A549 (cell line): ENCODE measurements around the gene ANO2.

Experiments
- BHLHE40 ChIP-seq: IDR thresholded peaks from 2 replicates; pipeline ENCODE4 v1.6.1; 2012; ENCODE audit warnings: low read depth, low read length, inconsistent platforms
- EP300 ChIP-seq, 2 experiments: fragments of >200 bp; sonication (Bioruptor Twin); formaldehyde crosslinking; IDR thresholded peaks; 2 replicates in 1 of 2; 3 replicates in 1 of 2; pipeline ENCODE4 v1.6.1; 2016 to 2017
- KDM1A ChIP-seq: fragments of 200-600 bp; sonication (generic); IDR thresholded peaks from 2 replicates; pipeline ENCODE4 v1.6.1; 2016; ENCODE audit warnings: low read depth, mild to moderate bottlenecking
- PHF8 ChIP-seq: fragments of 200-600 bp; sonication (generic); IDR thresholded peaks from 2 replicates; pipeline ENCODE4 v1.6.1; 2016; ENCODE audit warnings: low read depth, mild to moderate bottlenecking, antibody characterized with exemption, moderate library complexity, borderline replicate concordance
- TF ChIP-seq, protein P1 (sequence below): fragments of 200-600 bp; sonication (generic); IDR thresholded peaks from 2 replicates; pipeline ENCODE4 v1.6.1; 2016; ENCODE audit warnings: antibody characterized with exemption, mild to moderate bottlenecking, moderate library complexity
- TF ChIP-seq, protein P2 (sequence below): fragments of 450-650 bp; IDR thresholded peaks from 2 replicates; pipeline ENCODE4 v1.6.1; 2014; ENCODE audit warnings: antibody characterized with exemption

DNA sequence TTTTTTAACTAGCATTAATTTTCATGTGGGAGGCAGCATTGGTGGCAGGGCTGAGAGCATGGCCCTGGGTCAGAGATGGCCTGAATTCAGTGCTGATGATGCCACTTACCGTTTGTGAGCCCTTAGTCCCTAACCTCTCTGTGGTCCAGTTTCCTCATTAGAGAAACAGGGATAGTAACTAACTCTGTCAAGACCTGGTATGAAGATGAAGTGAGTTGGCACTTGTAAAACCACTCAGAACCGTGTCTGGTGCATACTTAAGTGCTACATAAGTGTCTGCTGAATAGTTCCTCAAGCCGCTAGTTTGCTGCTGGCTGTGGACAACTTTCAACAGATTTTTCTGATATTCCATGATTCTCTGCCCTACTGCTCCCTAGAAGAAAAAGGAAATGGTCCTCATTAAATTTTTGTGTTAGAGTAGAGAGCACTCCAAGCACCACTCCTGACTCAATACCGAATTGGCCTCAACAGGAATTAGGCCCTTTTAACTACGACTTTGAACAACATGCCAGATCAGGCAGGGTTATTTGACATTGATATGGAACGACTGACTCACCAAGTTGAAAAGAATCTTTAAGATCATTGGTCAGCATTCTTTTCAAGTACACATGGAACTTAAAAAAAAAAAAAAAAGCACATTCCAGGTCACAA, 250.2 kb downstream of the ANO2 start:
- TF ChIP-seq, protein P1, sequence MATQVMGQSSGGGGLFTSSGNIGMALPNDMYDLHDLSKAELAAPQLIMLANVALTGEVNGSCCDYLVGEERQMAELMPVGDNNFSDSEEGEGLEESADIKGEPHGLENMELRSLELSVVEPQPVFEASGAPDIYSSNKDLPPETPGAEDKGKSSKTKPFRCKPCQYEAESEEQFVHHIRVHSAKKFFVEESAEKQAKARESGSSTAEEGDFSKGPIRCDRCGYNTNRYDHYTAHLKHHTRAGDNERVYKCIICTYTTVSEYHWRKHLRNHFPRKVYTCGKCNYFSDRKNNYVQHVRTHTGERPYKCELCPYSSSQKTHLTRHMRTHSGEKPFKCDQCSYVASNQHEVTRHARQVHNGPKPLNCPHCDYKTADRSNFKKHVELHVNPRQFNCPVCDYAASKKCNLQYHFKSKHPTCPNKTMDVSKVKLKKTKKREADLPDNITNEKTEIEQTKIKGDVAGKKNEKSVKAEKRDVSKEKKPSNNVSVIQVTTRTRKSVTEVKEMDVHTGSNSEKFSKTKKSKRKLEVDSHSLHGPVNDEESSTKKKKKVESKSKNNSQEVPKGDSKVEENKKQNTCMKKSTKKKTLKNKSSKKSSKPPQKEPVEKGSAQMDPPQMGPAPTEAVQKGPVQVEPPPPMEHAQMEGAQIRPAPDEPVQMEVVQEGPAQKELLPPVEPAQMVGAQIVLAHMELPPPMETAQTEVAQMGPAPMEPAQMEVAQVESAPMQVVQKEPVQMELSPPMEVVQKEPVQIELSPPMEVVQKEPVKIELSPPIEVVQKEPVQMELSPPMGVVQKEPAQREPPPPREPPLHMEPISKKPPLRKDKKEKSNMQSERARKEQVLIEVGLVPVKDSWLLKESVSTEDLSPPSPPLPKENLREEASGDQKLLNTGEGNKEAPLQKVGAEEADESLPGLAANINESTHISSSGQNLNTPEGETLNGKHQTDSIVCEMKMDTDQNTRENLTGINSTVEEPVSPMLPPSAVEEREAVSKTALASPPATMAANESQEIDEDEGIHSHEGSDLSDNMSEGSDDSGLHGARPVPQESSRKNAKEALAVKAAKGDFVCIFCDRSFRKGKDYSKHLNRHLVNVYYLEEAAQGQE: no peak
- TF ChIP-seq BHLHE40: no peak
- no peak for TF ChIP-seq KDM1A
- TF ChIP-seq, protein P2, sequence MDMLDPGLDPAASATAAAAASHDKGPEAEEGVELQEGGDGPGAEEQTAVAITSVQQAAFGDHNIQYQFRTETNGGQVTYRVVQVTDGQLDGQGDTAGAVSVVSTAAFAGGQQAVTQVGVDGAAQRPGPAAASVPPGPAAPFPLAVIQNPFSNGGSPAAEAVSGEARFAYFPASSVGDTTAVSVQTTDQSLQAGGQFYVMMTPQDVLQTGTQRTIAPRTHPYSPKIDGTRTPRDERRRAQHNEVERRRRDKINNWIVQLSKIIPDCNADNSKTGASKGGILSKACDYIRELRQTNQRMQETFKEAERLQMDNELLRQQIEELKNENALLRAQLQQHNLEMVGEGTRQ: no peak
- TF ChIP-seq EP300 (IDR thresholded peaks at IDR 0.05): no peak
- TF ChIP-seq PHF8: no peak
